ENCODE results near the gene STK24. TPM values are rescaled to one million over a fixed set of nuclear protein-coding genes. Genes with fewer than 3 reads are reported as not detected.

STK24 gene
- total and polyA plus RNA-seq, 2 of the 4 experiments (the other 2 are of a cell fraction), result 29.2 to 43.4 TPM

- Histone ChIP-seq H3K4me2 (ENCODE audit: low read depth, low read length) (no peak overlapping the region), H3K4ac (ENCODE audit: low read depth, low read length) (no peak overlapping the region), H3K4me1 (ENCODE audit: control insufficient read depth, insufficient read depth, low read length) (no peaks in the 10 kb centered on the region), H3K14ac (replicated peaks; ENCODE audit: low read depth, low read length) (no peak overlapping the region), H3K27ac (ENCODE audit: insufficient read depth, low read length) (no peak overlapping the region), H2BK20ac (ENCODE audit: low read depth, low read length) (no peak overlapping the region), H3K56ac (ENCODE audit: extremely low read depth, insufficient read depth, low read length) (no peak overlapping the region), H3K79me1 (ENCODE audit: low read depth in 1 of 2, low read length in 2 of 2) (peaks cover 5 to 48% of the 10 kb centered on the region in 2 experiments; a peak in 2 of 4 replicates), H3K18ac (ENCODE audit: low read depth, low read length) (no peak overlapping the region), H4K20me1 (ENCODE audit: insufficient read depth, low read length) (0 out of 2 replicates have a peak, but pooled peaks cover 4% of the 10 kb centered on the region), H2BK15ac (ENCODE audit: low read depth, low read length) (no peak overlapping the region), H3K9me3 (ENCODE audit: control insufficient read depth, insufficient read depth, low read length) (no peaks in the 10 kb centered on the region), H4K8ac (ENCODE audit: low read depth in 2 of 2, low read length in 2 of 2) (no peak overlapping the region), H3K27me3 (ENCODE audit: control insufficient read depth, insufficient read depth, low read length) (no peaks in the 10 kb centered on the region), H3K4me3 (ENCODE audit: insufficient read depth, low read depth, low read length) (no peak overlapping the region), H3K23ac (ENCODE audit: low read depth, low read length) (no peak overlapping the region), H4K5ac (ENCODE audit: low read depth, low read length) (no peak overlapping the region), H2BK120ac (ENCODE audit: low read depth, low read length) (no peak overlapping the region), H3K36me3 (ENCODE audit: control insufficient read depth, insufficient read depth, low read length) (peaks cover 69% of the 10 kb centered on the region), H2BK5ac (ENCODE audit: low read depth, low read length, poor library complexity, severe bottlenecking) (no peak overlapping the region), H3K9me1 (ENCODE audit: insufficient read depth, low read length) (peaks cover 14% of the 10 kb centered on the region), H4K91ac (ENCODE audit: insufficient read depth, low read depth, low read length) (no peak overlapping the region), H2AFZ (replicated peaks; ENCODE audit: low read length, poor library complexity) (no peak overlapping the region), H2AK5ac (ENCODE audit: low read depth, low read length) (no peak overlapping the region), H3K9ac (ENCODE audit: low read depth, low read length) (no peak overlapping the region), H2AK9ac (replicated peaks; ENCODE audit: low read depth, low read length, poor library complexity) (no peak overlapping the region)
- no peak for TF ChIP-seq CEBPB (IDR thresholded peaks at IDR 0.05; ENCODE audit: low read depth, low read length)
- no peak for TF ChIP-seq MXI1 (IDR thresholded peaks at IDR 0.05; ENCODE audit: borderline replicate concordance, low read depth, low read length)
- no peak for TF ChIP-seq BHLHE40 (IDR thresholded peaks at IDR 0.05; ENCODE audit: low read depth, low read length)
- no peak for TF ChIP-seq FOS (IDR thresholded peaks at IDR 0.05; ENCODE audit: low read depth, low read length)
- no peak for TF ChIP-seq SMC3 (IDR thresholded peaks at IDR 0.05; ENCODE audit: low read depth, low read length)
- no peak for TF ChIP-seq MAFK (IDR thresholded peaks at IDR 0.05; ENCODE audit: low read depth, low read length)
- no peak for TF ChIP-seq ELK1 (IDR thresholded peaks at IDR 0.05; ENCODE audit: borderline replicate concordance, low read depth, low read length)
- intact Hi-C loops (cut with micrococcal nuclease) (no loop called here), dilution Hi-C loops (cut with HindIII; ENCODE audit: low sequenced_read_pairs, unreplicated experiment) (no loop called here), in situ Hi-C loops (cut with MboI; ENCODE audit: low sequenced_read_pairs) (no loop called here)
- no TSS peak for BruUV-seq (replicated peaks)
- DNase-seq (no peak), ATAC-seq (ENCODE audit: low read depth) (no peak)
- ChIA-PET POLR2A (ENCODE audit: unreplicated experiment) (no interaction called here), CTCF (no interaction called here)
- WGBS, 2 experiments (ENCODE audit: extremely low coverage in 2 of 2, insufficient read length in 1 of 2), result 98% methylated on average over 10 of the region's 18 CpGs; no CpG with 5 or more reads in 1 of the 2 experiments
Measured at GRCh38 chr13:98415326-98416070, 161.4 kb downstream of the STK24 start.
